Dendritic cell treated with granulocyte-macrophage colony-stimulating factor and Interleukin-4, amounts not matched to agents 40 ng/mL and 50 ng/mL, for 4 days (primary cell): ENCODE results near the gene SNRNP25.
"Not testable (repeated sequence)": the region's sequence is repeated elsewhere in the genome, so short reads cannot be mapped to it uniquely, and the experiment has no call there.

ENCODE experiments used
- H3K27ac Mint-ChIP-seq: one replicate; pipeline ENCODE4 v1.8.0; 2022; ENCODE audit warnings: mild to moderate bottlenecking, mixed read lengths
- H3K27me3 Mint-ChIP-seq: one replicate; pipeline ENCODE4 v1.8.0; 2022; ENCODE audit warnings: mild to moderate bottlenecking, mixed read lengths
- H3K36me3 Mint-ChIP-seq: one replicate; pipeline ENCODE4 v1.8.0; 2022; ENCODE audit warnings: low read depth, mixed read lengths
- H3K4me1 Mint-ChIP-seq: one replicate; pipeline ENCODE4 v1.8.0; 2022; ENCODE audit warnings: low read depth, mixed read lengths
- H3K4me3 Mint-ChIP-seq: one replicate; pipeline ENCODE4 v1.8.0; 2022; ENCODE audit warnings: mild to moderate bottlenecking, moderate library complexity, mixed read lengths
- H3K9me3 Mint-ChIP-seq: one replicate; pipeline ENCODE4 v1.8.0; 2022; ENCODE audit warnings: mixed read lengths
- intact Hi-C: fragments of 100-400 bp; cut with micrococcal nuclease; formaldehyde crosslinking; loops from one replicate; pipeline ENCODE4 v1.15.0; 2022

SNRNP25 gene

GRCh38 chr16:53346-54236 lies at the start of gene SNRNP25, which contains the start of gene POLR3K:
TSS of gene SNRNP25 (plus strand) at chr16:53828. CDS start at chr16:54017, 189 bp downstream.
TSS of gene POLR3K (minus strand) at chr16:53608. CDS start at chr16:53586, 22 bp downstream.
- Mint-ChIP-seq H3K27ac (peak within 1 kb of the TSS; percentile 96), H3K9me3 (no peaks in the 10 kb centered on the region), H3K27me3 (no peaks in the 10 kb centered on the region), H3K4me3 (peak within 1 kb of the TSS; percentile 99), H3K4me1 (peaks cover 55% of the 10 kb centered on the region), H3K36me3 (peaks cover 79% of the 10 kb centered on the region)
- intact Hi-C loops = no loop called here

GRCh38 chr16:9903-10665 lies 43.5 kb upstream of the SNRNP25 start:
- Mint-ChIP-seq H3K27me3 (no peaks in the 10 kb centered on the region), H3K36me3 (no peaks in the 10 kb centered on the region), H3K4me3 (peak overlapping the region; percentile 64), H3K9me3 (no peaks in the 10 kb centered on the region), H3K27ac (no peak overlapping the region), H3K4me1 (no peaks in the 10 kb centered on the region)
- intact Hi-C loops = no loop called here

GRCh38 chr16:10772-11171 lies 42.9 kb upstream of the SNRNP25 start:
- H3K4me1 Mint-ChIP-seq, H3K4me3 Mint-ChIP-seq, H3K27me3 Mint-ChIP-seq, H3K36me3 Mint-ChIP-seq, intact Hi-C loops, H3K27ac Mint-ChIP-seq, H3K9me3 Mint-ChIP-seq: not testable (repeated sequence)

- H3K4me1 Mint-ChIP-seq, H3K4me3 Mint-ChIP-seq, H3K27me3 Mint-ChIP-seq, H3K9me3 Mint-ChIP-seq, H3K36me3 Mint-ChIP-seq, H3K27ac Mint-ChIP-seq, intact Hi-C loops: not testable (repeated sequence)
These were observed 36.4 kb upstream of the SNRNP25 start for GRCh38 chr16:17062-17765.

GRCh38 chr16:20886-21285 lies 32.7 kb upstream of the SNRNP25 start:
- H3K9me3 Mint-ChIP-seq, H3K27ac Mint-ChIP-seq, H3K4me1 Mint-ChIP-seq, H3K36me3 Mint-ChIP-seq, intact Hi-C loops, H3K4me3 Mint-ChIP-seq, H3K27me3 Mint-ChIP-seq: not testable (repeated sequence)

- H3K27ac Mint-ChIP-seq, H3K4me1 Mint-ChIP-seq, H3K4me3 Mint-ChIP-seq, intact Hi-C loops, H3K27me3 Mint-ChIP-seq, H3K36me3 Mint-ChIP-seq, H3K9me3 Mint-ChIP-seq: not testable (repeated sequence)
These were observed 29.5 kb upstream of the SNRNP25 start for GRCh38 chr16:24151-24550.

- intact Hi-C loops, H3K9me3 Mint-ChIP-seq, H3K4me3 Mint-ChIP-seq: not testable (repeated sequence)
These were observed 27.7 kb upstream of the SNRNP25 start for GRCh38 chr16:25926-26348.

GRCh38 chr16:30627-31026 lies 23.0 kb upstream of the SNRNP25 start:
- H3K4me3 Mint-ChIP-seq, H3K9me3 Mint-ChIP-seq, intact Hi-C loops, H3K36me3 Mint-ChIP-seq, H3K27ac Mint-ChIP-seq, H3K27me3 Mint-ChIP-seq: not testable (repeated sequence)
- H3K4me1 Mint-ChIP-seq = peaks cover 22% of the 10 kb centered on the region

More at GRCh38 chr16:25926-26348, 27.7 kb upstream of the SNRNP25 start:
- H3K4me1 Mint-ChIP-seq, H3K36me3 Mint-ChIP-seq, H3K27me3 Mint-ChIP-seq, H3K27ac Mint-ChIP-seq: not testable (repeated sequence)

- H3K4me3 Mint-ChIP-seq, H3K36me3 Mint-ChIP-seq, H3K9me3 Mint-ChIP-seq, intact Hi-C loops, H3K27me3 Mint-ChIP-seq: not testable (repeated sequence)
- H3K4me1 Mint-ChIP-seq = peaks cover 31% of the 10 kb centered on the region
- H3K27ac Mint-ChIP-seq = peak overlapping the region; percentile 36
These were observed 20.3 kb upstream of the SNRNP25 start for GRCh38 chr16:33154-33876.

- Mint-ChIP-seq H3K9me3 (no peaks in the 10 kb centered on the region), H3K27me3 (no peaks in the 10 kb centered on the region), H3K36me3 (peaks cover 11% of the 10 kb centered on the region), H3K4me3 (no peak overlapping the region), H3K4me1 (peaks cover 38% of the 10 kb centered on the region), H3K27ac (peak overlapping the region; percentile 36)
- intact Hi-C loops = no loop called here
These were observed 19.6 kb upstream of the SNRNP25 start for GRCh38 chr16:33877-34647.

- Mint-ChIP-seq H3K4me3 (no peak overlapping the region), H3K4me1 (peaks cover 44% of the 10 kb centered on the region), H3K27ac (peak overlapping the region; percentile 36), H3K27me3 (no peaks in the 10 kb centered on the region), H3K36me3 (peaks cover 15% of the 10 kb centered on the region), H3K9me3 (no peaks in the 10 kb centered on the region)
- intact Hi-C loops = no loop called here
These were observed 19.0 kb upstream of the SNRNP25 start for GRCh38 chr16:34648-34987.

GRCh38 chr16:35011-35677 lies 18.5 kb upstream of the SNRNP25 start:
- H3K4me1 Mint-ChIP-seq = peaks cover 44% of the 10 kb centered on the region
- no peaks in the 10 kb centered on the region for H3K9me3 Mint-ChIP-seq
- intact Hi-C loops = no loop called here
- no peak overlapping the region for H3K4me3 Mint-ChIP-seq
- peaks cover 15% of the 10 kb centered on the region for H3K36me3 Mint-ChIP-seq
- peak overlapping the region; percentile 36 for H3K27ac Mint-ChIP-seq
- no peaks in the 10 kb centered on the region for H3K27me3 Mint-ChIP-seq
